ENCODE results near the gene NBAS.

DNA sequence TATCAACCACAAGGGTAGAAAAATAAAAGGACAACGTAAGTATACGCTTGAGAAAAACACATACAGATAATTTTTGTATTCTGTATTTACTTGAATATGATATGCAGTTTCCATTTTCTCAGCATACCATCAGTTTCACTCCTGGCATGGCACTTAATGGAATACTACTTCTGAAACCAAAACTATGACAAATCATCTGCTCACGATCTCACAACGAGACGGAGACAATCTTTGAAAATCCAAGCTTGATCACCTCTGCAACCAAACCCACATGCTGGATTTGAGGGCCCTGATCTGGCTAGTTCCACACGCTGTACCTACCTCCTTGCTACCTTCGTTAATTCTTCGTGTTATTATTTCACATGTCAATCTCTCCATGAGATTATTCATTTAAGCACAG is 387.6 kb downstream of the NBAS start:
- TF ChIP-seq, protein P1, sequence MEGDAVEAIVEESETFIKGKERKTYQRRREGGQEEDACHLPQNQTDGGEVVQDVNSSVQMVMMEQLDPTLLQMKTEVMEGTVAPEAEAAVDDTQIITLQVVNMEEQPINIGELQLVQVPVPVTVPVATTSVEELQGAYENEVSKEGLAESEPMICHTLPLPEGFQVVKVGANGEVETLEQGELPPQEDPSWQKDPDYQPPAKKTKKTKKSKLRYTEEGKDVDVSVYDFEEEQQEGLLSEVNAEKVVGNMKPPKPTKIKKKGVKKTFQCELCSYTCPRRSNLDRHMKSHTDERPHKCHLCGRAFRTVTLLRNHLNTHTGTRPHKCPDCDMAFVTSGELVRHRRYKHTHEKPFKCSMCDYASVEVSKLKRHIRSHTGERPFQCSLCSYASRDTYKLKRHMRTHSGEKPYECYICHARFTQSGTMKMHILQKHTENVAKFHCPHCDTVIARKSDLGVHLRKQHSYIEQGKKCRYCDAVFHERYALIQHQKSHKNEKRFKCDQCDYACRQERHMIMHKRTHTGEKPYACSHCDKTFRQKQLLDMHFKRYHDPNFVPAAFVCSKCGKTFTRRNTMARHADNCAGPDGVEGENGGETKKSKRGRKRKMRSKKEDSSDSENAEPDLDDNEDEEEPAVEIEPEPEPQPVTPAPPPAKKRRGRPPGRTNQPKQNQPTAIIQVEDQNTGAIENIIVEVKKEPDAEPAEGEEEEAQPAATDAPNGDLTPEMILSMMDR (conservative IDR thresholded peaks at IDR 0.05 in 1 of 2, IDR thresholded peaks at IDR 0.05 in 1 of 2; ENCODE audit: low read depth in 1 of 2, low read length in 2 of 2): no peak
- no peak for TF ChIP-seq EZH2 (IDR thresholded peaks at IDR 0.05; ENCODE audit: low read length, missing control alignments)
